RWPE2 (cell line): ENCODE results near the gene PDE9A.

Experiments
- ATAC-seq: fragments of 200-7000 bp; cut with Tn5 transposase; 3 replicates; pipeline ENCODE4 v1.9.1; 2021; ENCODE audit warnings: low read depth
- DNase-seq: peaks from one replicate; pipeline ENCODE4 v3.0.0-alpha.2; 2020; ENCODE audit warnings: low spot score
- H3K27ac ChIP-seq: fragments of 450-650 bp; 2 replicates; pipeline ENCODE4 v1.5.1; 2017; ENCODE audit warnings: mild to moderate bottlenecking; ENCODE audit not compliant: poor library complexity, severe bottlenecking
- H3K27me3 ChIP-seq: fragments of 250-450 bp; sonication (Bioruptor Pico); 2 replicates; pipeline ENCODE4 v1.5.1; 2021; ENCODE audit warnings: mild to moderate bottlenecking, moderate library complexity; ENCODE audit not compliant: insufficient read depth, poor library complexity, severe bottlenecking
- H3K36me3 ChIP-seq: fragments of 250-450 bp; sonication (Bioruptor Pico); 2 replicates; pipeline ENCODE4 v1.5.1; 2020; ENCODE audit warnings: low read depth, mild to moderate bottlenecking, moderate library complexity
- H3K4me1 ChIP-seq: fragments of 250-450 bp; sonication (Bioruptor Pico); 2 replicates; pipeline ENCODE4 v1.5.1; 2021; ENCODE audit warnings: mild to moderate bottlenecking, moderate library complexity; ENCODE audit not compliant: insufficient read depth, poor library complexity, severe bottlenecking
- H3K4me3 ChIP-seq: fragments of 250-450 bp; sonication (Bioruptor Pico); 2 replicates; pipeline ENCODE4 v1.5.1; 2021; ENCODE audit warnings: mild to moderate bottlenecking, moderate library complexity; ENCODE audit not compliant: severe bottlenecking
- H3K9me3 ChIP-seq: fragments of 250-450 bp; sonication (Bioruptor Pico); 2 replicates; pipeline ENCODE4 v1.5.1; 2021; ENCODE audit warnings: mild to moderate bottlenecking, moderate library complexity; ENCODE audit not compliant: severe bottlenecking
- TF ChIP-seq, protein P1 (sequence below): fragments of 450-650 bp; IDR thresholded peaks from one replicate; pipeline ENCODE4 v1.5.1; 2017; ENCODE audit warnings: mild to moderate bottlenecking, moderate library complexity; ENCODE audit not compliant: poor library complexity, severe bottlenecking

Gene PDE9A

DNA sequence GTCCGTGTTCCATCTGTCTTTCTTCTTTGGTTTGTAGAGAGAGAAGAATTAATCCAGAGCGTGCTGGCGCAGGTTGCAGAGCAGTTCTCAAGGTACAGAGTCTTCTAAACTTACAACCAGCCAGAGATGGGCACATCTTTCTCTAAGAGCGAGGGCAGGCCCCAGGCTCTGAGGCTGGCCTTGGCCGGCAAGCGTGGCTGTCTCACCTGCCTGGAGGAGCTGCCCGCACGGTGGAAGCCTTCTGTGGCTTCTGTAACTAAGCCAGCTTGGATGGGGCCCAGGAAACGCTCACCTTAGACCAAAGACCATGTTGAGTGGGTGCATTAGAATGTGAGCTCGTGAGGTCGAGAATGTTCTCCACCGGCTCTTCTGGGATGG is 78.6 kb downstream of the PDE9A start:
- no peaks in the 10 kb centered on the region for H3K36me3 ChIP-seq
- peaks cover 13% of the 10 kb centered on the region for H3K4me1 ChIP-seq
- H3K27ac ChIP-seq = no peak overlapping the region
- H3K4me3 ChIP-seq = no peak overlapping the region
- H3K27me3 ChIP-seq = no peaks in the 10 kb centered on the region
- no peaks in the 10 kb centered on the region for H3K9me3 ChIP-seq
- DNase-seq = no peak
- TF ChIP-seq, protein P1, sequence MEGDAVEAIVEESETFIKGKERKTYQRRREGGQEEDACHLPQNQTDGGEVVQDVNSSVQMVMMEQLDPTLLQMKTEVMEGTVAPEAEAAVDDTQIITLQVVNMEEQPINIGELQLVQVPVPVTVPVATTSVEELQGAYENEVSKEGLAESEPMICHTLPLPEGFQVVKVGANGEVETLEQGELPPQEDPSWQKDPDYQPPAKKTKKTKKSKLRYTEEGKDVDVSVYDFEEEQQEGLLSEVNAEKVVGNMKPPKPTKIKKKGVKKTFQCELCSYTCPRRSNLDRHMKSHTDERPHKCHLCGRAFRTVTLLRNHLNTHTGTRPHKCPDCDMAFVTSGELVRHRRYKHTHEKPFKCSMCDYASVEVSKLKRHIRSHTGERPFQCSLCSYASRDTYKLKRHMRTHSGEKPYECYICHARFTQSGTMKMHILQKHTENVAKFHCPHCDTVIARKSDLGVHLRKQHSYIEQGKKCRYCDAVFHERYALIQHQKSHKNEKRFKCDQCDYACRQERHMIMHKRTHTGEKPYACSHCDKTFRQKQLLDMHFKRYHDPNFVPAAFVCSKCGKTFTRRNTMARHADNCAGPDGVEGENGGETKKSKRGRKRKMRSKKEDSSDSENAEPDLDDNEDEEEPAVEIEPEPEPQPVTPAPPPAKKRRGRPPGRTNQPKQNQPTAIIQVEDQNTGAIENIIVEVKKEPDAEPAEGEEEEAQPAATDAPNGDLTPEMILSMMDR = no peak
- ATAC-seq = no peak

DNA sequence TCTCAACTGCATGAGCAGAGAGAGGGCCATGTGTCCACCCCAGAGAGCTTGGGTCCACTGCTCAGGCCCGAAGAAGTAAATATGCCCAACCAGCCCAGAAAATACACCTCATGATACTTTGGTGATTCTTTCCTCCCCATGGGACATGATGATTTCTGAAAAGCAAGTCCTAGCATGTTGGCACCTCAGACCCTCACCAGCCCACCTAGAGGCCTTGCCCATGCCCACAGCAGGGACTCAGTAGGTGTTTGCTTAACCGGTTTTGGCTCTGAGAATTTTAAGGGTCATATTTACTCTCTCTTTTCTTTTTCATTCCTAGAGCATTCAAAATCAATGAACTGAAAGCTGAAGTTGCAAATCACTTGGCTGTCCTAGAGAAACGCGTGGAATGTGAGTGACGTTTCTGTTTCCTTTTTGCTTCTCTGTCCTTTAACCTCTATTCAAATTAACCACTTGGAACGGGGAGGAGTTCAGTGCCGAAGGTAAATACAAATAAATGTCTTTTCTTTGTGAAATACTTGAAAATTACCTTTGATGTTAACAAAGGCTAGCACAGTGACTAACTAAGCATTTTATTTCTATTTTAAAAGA is 79.7 kb downstream of the PDE9A start:
- H3K4me1 ChIP-seq = peaks cover 13% of the 10 kb centered on the region
- no peak overlapping the region for H3K4me3 ChIP-seq
- no peak for DNase-seq
- H3K36me3 ChIP-seq = no peaks in the 10 kb centered on the region
- no peaks in the 10 kb centered on the region for H3K9me3 ChIP-seq
- H3K27me3 ChIP-seq = no peaks in the 10 kb centered on the region
- no peak overlapping the region for H3K27ac ChIP-seq
- TF ChIP-seq, protein P1 = no peak
- ATAC-seq = no peak

DNA sequence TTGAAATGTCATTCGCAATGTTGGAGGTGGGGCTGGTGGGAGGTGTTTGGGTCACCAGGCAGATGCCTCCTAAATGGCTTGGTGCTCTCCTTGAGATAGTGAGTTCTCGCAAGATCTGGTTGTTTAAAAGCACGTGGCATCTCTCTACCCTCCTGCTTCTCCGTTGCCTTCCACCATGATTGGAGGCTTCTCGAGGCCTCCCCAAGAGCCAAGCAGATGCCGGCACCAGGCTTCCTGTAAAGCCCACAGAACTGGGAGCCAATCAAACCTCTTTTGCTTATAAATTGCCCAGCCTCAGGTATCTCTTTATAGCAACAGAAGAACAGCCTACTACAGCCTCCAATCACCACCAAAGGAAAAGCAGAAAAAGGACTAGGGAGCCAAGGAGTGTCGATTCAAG is 80.5 kb downstream of the PDE9A start:
- Histone ChIP-seq H3K4me3 (no peak overlapping the region), H3K27me3 (no peaks in the 10 kb centered on the region), H3K27ac (no peak overlapping the region), H3K36me3 (no peaks in the 10 kb centered on the region), H3K9me3 (no peaks in the 10 kb centered on the region), H3K4me1 (peaks cover 13% of the 10 kb centered on the region)
- TF ChIP-seq, protein P1 = no peak
- DNase-seq (no peak), ATAC-seq (no peak)

DNA sequence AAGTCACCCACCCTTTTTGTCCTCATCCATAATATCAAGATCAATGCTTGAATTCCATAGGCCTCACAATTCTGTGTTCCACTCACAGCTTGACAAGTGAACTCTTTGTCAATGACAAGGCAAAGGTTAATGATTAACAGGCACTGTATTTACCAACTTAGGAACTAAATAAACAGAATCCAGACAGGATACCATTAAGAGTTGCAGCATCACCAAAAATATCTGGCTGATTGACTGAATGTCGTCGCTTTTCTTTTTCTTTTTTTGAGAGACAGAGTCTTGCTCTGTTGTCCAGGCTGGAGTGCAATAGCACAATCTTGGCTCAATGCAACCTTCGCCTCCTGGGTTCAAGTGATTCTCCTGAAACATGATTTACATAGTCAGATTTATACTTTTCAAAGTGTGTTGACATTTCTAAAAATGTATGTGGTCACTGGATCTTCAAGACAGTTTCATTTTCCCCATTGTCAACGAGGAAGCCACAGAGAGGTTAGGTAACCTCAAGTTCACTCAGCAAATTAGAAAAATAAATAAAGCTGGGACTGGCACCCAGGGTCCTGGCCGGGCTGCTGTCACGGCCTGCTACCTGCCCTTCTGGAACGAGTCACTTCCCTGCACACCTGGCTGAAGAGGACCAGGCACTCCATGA is 81.0 kb downstream of the PDE9A start:
- no peak for ATAC-seq
- TF ChIP-seq, protein P1 = no peak
- H3K9me3 ChIP-seq = no peaks in the 10 kb centered on the region
- H3K4me1 ChIP-seq = peaks cover 13% of the 10 kb centered on the region
- no peaks in the 10 kb centered on the region for H3K36me3 ChIP-seq
- H3K27ac ChIP-seq = no peak overlapping the region
- H3K4me3 ChIP-seq = no peak overlapping the region
- DNase-seq = no peak
- H3K27me3 ChIP-seq = no peaks in the 10 kb centered on the region

DNA sequence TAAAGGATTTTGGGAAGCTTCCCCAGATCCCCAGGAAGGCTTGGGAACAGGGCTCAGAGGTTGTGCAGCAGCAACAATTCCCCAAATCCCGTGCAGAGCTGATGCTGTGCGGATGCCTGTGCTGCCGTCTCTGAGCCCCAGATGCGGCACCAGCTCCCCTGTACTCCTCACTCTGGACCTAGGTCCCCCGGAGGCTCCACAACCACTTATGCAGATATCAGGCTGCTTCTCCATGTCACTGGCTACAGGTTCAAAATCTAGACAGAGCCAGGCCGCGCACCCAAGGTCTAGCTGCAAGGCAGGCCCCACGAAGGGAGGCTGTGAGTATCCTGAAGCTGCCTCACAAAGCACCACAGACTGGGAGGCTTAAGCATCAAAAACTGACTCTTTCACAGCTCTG is 81.6 kb downstream of the PDE9A start:
- Histone ChIP-seq H3K36me3 (no peaks in the 10 kb centered on the region), H3K27me3 (no peaks in the 10 kb centered on the region), H3K9me3 (no peaks in the 10 kb centered on the region), H3K27ac (no peak overlapping the region), H3K4me1 (peaks cover 13% of the 10 kb centered on the region), H3K4me3 (no peak overlapping the region)
- no peak for DNase-seq
- TF ChIP-seq, protein P1 = no peak
- no peak for ATAC-seq
